Mesendoderm (in vitro differentiated cells): ENCODE measurements around the gene ANGEL1.

Experiments used
- DNase-seq: peaks from one replicate; pipeline ENCODE4 v3.0.0; 2013
- H2AK5ac ChIP-seq: 2 replicates; pipeline ENCODE4 v1.6.1; 2013; ENCODE audit warnings: low read length, inconsistent platforms
- H2BK120ac ChIP-seq: 2 replicates; pipeline ENCODE4 v1.6.1; 2013; ENCODE audit warnings: low read depth, mild to moderate bottlenecking, low read length, moderate library complexity, mixed read lengths
- H2BK15ac ChIP-seq: replicated peaks from 2 replicates; pipeline ENCODE4 v1.6.1; 2013; ENCODE audit warnings: low read depth, mild to moderate bottlenecking, moderate library complexity
- H2BK5ac ChIP-seq: 2 replicates; pipeline ENCODE4 v1.6.1; 2013; ENCODE audit warnings: low read length, inconsistent platforms
- H3K18ac ChIP-seq: 2 replicates; pipeline ENCODE4 v1.6.1; 2013; ENCODE audit warnings: mild to moderate bottlenecking, low read length, mixed read lengths
- H3K23ac ChIP-seq: one replicate; pipeline ENCODE4 v1.6.1; 2013; ENCODE audit warnings: low read length
- H3K27ac ChIP-seq: 2 replicates; pipeline ENCODE4 v1.5.1; 2013; ENCODE audit warnings: low read depth, mild to moderate bottlenecking, inconsistent platforms, low read length, moderate library complexity
- H3K27me3 ChIP-seq: 2 replicates; pipeline ENCODE4 v1.6.1; 2013; ENCODE audit warnings: low read length, control low read depth, mild to moderate bottlenecking, inconsistent platforms; ENCODE audit not compliant: insufficient read depth, poor library complexity
- H3K36me3 ChIP-seq: 2 replicates; pipeline ENCODE4 v1.6.1; 2013; ENCODE audit warnings: low read length, inconsistent platforms; ENCODE audit not compliant: control insufficient read depth, insufficient read depth
- H3K4ac ChIP-seq: one replicate; pipeline ENCODE4 v1.6.1; 2013; ENCODE audit warnings: low read depth, mild to moderate bottlenecking, low read length, moderate library complexity
- H3K4me1 ChIP-seq: 2 replicates; pipeline ENCODE4 v1.6.1; 2013; ENCODE audit warnings: low read depth, low read length, inconsistent platforms; ENCODE audit not compliant: control insufficient read depth
- H3K4me2 ChIP-seq: 2 replicates; pipeline ENCODE4 v1.6.1; 2013; ENCODE audit warnings: low read length
- H3K4me3 ChIP-seq: 2 replicates; pipeline ENCODE4 v1.5.1; 2013; ENCODE audit warnings: mild to moderate bottlenecking, low read length
- H3K56ac ChIP-seq: one replicate; pipeline ENCODE4 v1.6.1; 2013; ENCODE audit warnings: low read length
- H3K79me1 ChIP-seq: 2 replicates; pipeline ENCODE4 v1.6.1; 2013; ENCODE audit warnings: low read length, inconsistent platforms
- H3K79me2 ChIP-seq: 2 replicates; pipeline ENCODE4 v1.6.1; 2013; ENCODE audit warnings: mild to moderate bottlenecking, low read length; ENCODE audit not compliant: control insufficient read depth, insufficient read depth
- H3K9ac ChIP-seq: 2 replicates; pipeline ENCODE4 v1.6.1; 2013; ENCODE audit warnings: low read length, inconsistent platforms
- H4K5ac ChIP-seq: one replicate; pipeline ENCODE4 v1.6.1; 2013; ENCODE audit warnings: low read length
- H4K8ac ChIP-seq: one replicate; pipeline ENCODE4 v1.6.1; 2013; ENCODE audit warnings: low read depth, mild to moderate bottlenecking, control low read depth, low read length, moderate library complexity
- WGBS: extraction: QIAGEN DNeasy Blood & Tissue Kit; methylation state at CpG from one replicate; pipeline ENCODE4 v1.1.7; 2013; ENCODE audit warnings: low lambda C conversion rate, missing lambda C conversion rate; ENCODE audit not compliant: insufficient coverage; ENCODE audit errors: extremely low coverage; 5-methylcytosine and 5-hydroxymethylcytosine counted together

ANGEL1 gene

GRCh38 chr14:76828339-76829012 is 15.8 kb upstream of the ANGEL1 start:
- no peak overlapping the region for H2AK5ac ChIP-seq

DNA sequence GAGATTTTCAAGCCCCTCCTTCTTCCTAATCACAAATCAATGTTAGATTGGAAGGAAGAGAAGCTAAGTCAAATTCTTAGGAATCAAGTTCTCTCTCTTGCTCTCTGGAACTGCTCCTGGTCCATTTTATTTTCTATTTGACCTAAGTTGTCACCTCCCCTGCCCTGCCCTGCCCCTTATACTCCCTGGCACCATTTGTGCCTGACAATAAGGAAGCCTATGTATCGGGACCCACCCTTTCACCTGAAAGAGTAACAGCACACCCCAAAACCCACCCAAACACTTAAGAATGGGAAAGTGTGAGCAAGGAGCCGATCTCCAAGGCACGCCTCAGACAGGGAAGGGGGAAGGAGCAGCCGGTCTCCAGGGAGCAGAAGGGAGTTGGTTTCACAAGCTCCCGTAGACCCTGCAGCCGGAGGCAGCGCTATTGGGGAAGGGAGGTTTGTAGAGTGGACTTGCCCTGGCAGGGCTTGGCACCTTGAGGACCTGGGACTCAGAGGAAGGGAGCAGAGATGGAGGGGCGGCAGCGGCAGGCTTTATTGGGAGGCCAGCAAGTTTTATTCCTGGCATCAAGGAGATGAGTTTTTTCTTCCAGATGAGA is 15.1 kb upstream of the ANGEL1 start:
- Histone ChIP-seq H3K36me3 (no peaks in the 10 kb centered on the region), H3K4me1 (no peaks in the 10 kb centered on the region), H3K79me1 (no peaks in the 10 kb centered on the region), H3K18ac (no peak overlapping the region), H2BK5ac (no peak overlapping the region), H3K4me2 (no peak overlapping the region), H3K27me3 (no peaks in the 10 kb centered on the region), H2BK120ac (no peak overlapping the region), H4K8ac (no peak overlapping the region), H3K27ac (no peak overlapping the region), H3K56ac (no peak overlapping the region), H3K79me2 (no peaks in the 10 kb centered on the region), H3K4ac (no peak overlapping the region), H2AK5ac (no peak overlapping the region), H4K5ac (no peak overlapping the region), H3K4me3 (no peak overlapping the region), H3K9ac (no peak overlapping the region), H2BK15ac (no peak overlapping the region), H3K23ac (no peak overlapping the region)
- no peak for DNase-seq
- no CpG with 5 or more reads among the region's 9 CpGs for WGBS

More at GRCh38 chr14:76828339-76829012, 15.8 kb upstream of the ANGEL1 start:
- no peak overlapping the region for H3K4me2 ChIP-seq
- H4K5ac ChIP-seq: no peak overlapping the region
- H3K79me1 ChIP-seq: no peaks in the 10 kb centered on the region
- no peaks in the 10 kb centered on the region for H3K27me3 ChIP-seq
- no peaks in the 10 kb centered on the region for H3K4me1 ChIP-seq
- H3K18ac ChIP-seq: no peak overlapping the region
- H2BK15ac ChIP-seq: no peak overlapping the region
- H3K56ac ChIP-seq: no peak overlapping the region
- H3K27ac ChIP-seq: no peak overlapping the region
- no peaks in the 10 kb centered on the region for H3K36me3 ChIP-seq
- H3K79me2 ChIP-seq: no peaks in the 10 kb centered on the region
- no peak overlapping the region for H4K8ac ChIP-seq
- DNase-seq: no peak
- H2BK120ac ChIP-seq: no peak overlapping the region
- no peak overlapping the region for H3K4ac ChIP-seq
- WGBS: no CpG with 5 or more reads among the region's 17 CpGs
- H3K23ac ChIP-seq: no peak overlapping the region
- no peak overlapping the region for H2BK5ac ChIP-seq
- H3K4me3 ChIP-seq: no peak overlapping the region
- H3K9ac ChIP-seq: no peak overlapping the region

- Histone ChIP-seq H3K27ac (no peak within 1 kb of the TSS), H3K4ac (no peak within 1 kb of the TSS), H2BK5ac (no peak within 1 kb of the TSS), H2BK120ac (no peak within 1 kb of the TSS), H3K27me3 (no peaks in the 10 kb centered on the region), H4K8ac (no peak within 1 kb of the TSS), H3K18ac (no peak within 1 kb of the TSS), H3K36me3 (no peaks in the 10 kb centered on the region), H3K79me1 (no peaks in the 10 kb centered on the region), H2BK15ac (no peak within 1 kb of the TSS), H3K4me3 (no peak within 1 kb of the TSS), H3K4me2 (no peak within 1 kb of the TSS), H3K9ac (no peak within 1 kb of the TSS), H3K56ac (no peak within 1 kb of the TSS), H3K4me1 (no peaks in the 10 kb centered on the region), H2AK5ac (no peak within 1 kb of the TSS), H3K79me2 (no peaks in the 10 kb centered on the region), H3K23ac (no peak within 1 kb of the TSS), H4K5ac (no peak within 1 kb of the TSS)
- WGBS: no CpG with 5 or more reads among the region's 2 CpGs
- no peak for DNase-seq
These were observed 13.4 kb upstream of the ANGEL1 start, which contains the start of gene LRRC74A for GRCh38 chr14:76826122-76826521. LRRC74A (plus strand) TSS chr14:76826408; CDS start chr14:76826698, 290 bp downstream.

GRCh38 chr14:76820700-76821099 is 8.0 kb upstream of the ANGEL1 start:
- Histone ChIP-seq H3K79me2 (no peaks in the 10 kb centered on the region), H3K23ac (no peak overlapping the region), H3K9ac (no peak overlapping the region), H2BK5ac (no peak overlapping the region), H4K5ac (no peak overlapping the region), H3K79me1 (no peaks in the 10 kb centered on the region), H2BK15ac (no peak overlapping the region), H3K18ac (no peak overlapping the region), H3K27me3 (no peaks in the 10 kb centered on the region), H2BK120ac (no peak overlapping the region), H3K4ac (no peak overlapping the region), H4K8ac (no peak overlapping the region), H2AK5ac (no peak overlapping the region), H3K4me3 (no peak overlapping the region), H3K27ac (no peak overlapping the region), H3K56ac (no peak overlapping the region), H3K4me1 (no peaks in the 10 kb centered on the region), H3K4me2 (no peak overlapping the region), H3K36me3 (no peaks in the 10 kb centered on the region)
- no peak for DNase-seq
- no CpG with 5 or more reads among the region's 2 CpGs for WGBS

DNA sequence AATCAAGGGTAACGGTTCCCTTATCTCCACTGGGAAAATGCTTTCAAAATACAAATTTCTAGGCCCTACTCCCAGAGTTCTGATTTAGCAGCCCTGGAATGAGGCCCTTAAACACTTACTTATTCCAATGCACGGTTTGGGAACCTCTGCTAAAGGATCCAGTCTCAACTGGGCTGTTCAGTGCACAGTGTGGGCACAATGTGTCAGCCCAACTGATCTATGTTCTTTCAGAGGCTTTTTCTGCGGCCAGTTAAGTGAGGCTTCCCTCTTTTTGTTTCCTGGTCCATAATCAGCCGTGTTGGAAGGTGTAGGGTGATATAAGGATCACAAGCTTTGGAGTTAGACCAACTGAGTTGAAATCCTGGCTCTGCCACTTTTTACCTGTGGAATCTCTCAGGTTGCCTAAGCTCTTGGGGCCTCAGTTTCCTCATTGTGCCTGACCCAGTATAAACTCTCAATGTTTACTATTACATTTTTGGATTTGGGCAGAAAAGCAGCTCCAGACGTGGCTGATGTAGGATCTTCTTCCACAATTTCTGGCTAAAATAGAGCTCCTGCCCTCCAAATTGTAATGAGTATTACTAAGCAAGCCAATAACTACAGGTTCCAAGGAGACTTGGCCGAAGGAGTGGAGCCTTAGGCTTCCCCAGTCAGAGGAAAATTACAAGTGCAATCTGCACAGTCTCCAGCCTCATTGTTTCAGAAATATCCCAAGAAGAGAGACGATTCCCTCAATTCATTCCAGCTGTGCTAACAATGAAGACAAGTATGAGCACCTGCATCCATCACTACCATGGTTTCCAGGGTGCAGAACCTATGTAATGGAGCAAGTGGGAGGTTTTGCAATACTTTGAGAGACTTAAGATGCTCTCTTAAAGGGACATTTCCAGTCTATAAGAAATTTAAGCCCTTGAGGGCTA is 2.3 kb upstream of the ANGEL1 start:
- Histone ChIP-seq H3K4ac (no peak overlapping the region), H3K9ac (no peak overlapping the region), H3K4me1 (peaks cover 3% of the 10 kb centered on the region), H2BK5ac (no peak overlapping the region), H3K23ac (no peak overlapping the region), H3K79me2 (peaks cover 2% of the 10 kb centered on the region), H2BK120ac (no peak overlapping the region), H3K79me1 (no peaks in the 10 kb centered on the region), H3K27me3 (no peaks in the 10 kb centered on the region), H3K4me3 (no peak overlapping the region), H3K56ac (no peak overlapping the region), H3K18ac (no peak overlapping the region), H4K5ac (no peak overlapping the region), H2AK5ac (no peak overlapping the region), H2BK15ac (no peak overlapping the region), H3K36me3 (no peaks in the 10 kb centered on the region), H4K8ac (no peak overlapping the region), H3K4me2 (no peak overlapping the region), H3K27ac (no peak overlapping the region)
- DNase-seq: no peak
- WGBS: no CpG with 5 or more reads among the region's 7 CpGs
